HG03060 (cell line): ENCODE results near the gene SIK3.

Experiments used
- ATAC-seq: cut with Tn5 transposase; IDR thresholded peaks from one replicate; pipeline ENCODE4 v1.9.1; 2021; ENCODE audit warnings: low read depth, moderate number of reproducible peaks; ENCODE audit not compliant: unreplicated experiment

Gene SIK3

DNA sequence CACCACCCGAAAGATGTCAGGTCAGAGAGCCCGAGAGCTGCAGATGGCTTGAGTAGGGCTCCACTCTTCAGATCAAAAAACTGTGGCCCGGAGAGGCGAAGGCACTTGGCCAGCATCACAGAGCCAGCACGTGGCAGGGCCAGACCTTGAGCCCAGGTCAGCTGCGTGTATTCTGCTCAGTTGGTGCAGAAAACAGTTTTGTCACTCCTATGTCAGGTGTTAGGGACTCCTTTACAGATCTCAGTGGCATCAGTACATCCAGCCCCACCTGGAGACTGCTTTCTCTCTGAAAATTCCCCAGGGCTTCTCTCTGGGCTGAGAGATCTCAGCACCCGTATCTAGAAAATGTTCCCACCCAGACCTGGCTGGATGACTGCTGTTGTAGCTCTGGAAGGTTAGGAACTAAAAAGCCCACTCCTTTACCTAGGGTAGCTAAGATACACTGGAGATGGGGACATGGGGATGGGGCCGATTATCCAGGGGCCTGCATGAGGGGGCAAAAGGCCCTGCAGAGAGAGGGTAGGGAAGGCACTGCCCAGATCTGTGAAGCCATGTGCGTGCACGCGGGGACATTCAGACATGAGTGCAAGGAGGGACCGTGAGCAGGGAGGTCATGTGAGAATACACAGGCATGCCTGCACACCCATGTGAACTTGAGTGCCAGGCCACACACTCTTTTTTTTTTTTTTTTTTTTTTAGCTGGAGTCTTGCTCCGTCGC, 264.3 kb downstream of the SIK3 start:
- no peak for ATAC-seq

DNA sequence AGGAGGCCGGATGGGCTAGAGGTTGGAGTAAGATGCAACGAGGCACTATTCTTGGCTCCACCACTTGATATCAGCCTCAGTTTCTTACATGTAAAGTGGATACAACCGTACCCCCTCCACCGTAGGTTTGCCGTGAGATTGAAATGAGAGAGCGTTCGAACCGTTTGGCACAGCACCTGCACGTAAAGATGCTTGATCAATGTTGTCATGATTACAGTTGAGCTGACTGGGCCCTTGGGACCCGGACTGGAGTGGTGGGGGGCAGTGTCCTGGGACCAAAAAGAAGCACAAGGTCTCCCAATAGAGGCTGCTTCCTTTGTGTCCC, 264.8 kb downstream of the SIK3 start:
- no peak for ATAC-seq

DNA sequence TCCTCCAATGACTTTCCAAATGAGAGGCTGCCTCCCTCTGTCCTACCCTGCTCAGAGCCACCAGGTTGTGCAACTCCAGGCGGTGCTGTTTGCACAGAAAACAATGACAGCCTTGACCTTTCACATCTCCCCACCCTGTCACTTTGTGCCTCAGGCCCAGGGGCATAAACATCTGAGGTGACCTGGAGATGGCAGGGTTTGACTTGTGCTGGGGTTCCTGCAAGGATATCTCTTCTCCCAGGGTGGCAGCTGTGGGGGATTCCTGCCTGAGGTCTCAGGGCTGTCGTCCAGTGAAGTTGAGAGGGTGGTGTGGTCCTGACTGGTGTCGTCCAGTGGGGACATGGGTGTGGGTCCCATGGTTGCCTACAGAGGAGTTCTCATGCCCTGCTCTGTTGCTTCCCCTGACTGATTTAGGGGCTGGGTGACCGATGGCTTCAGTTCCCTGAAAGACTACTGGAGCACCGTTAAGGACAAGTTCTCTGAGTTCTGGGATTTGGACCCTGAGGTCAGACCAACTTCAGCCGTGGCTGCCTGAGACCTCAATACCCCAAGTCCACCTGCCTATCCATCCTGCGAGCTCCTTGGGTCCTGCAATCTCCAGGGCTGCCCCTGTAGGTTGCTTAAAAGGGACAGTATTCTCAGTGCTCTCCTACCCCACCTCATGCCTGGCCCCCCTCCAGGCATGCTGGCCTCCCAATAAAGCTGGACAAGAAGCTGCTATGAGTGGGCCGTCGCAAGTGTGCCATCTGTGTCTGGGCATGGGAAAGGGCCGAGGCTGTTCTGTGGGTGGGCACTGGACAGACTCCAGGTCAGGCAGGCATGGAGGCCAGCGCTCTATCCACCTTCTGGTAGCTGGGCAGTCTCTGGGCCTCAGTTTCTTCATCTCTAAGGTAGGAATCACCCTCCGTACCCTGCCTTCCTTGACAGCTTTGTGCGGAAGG, 265.6 kb downstream of the SIK3 start:
- ATAC-seq = no peak

DNA sequence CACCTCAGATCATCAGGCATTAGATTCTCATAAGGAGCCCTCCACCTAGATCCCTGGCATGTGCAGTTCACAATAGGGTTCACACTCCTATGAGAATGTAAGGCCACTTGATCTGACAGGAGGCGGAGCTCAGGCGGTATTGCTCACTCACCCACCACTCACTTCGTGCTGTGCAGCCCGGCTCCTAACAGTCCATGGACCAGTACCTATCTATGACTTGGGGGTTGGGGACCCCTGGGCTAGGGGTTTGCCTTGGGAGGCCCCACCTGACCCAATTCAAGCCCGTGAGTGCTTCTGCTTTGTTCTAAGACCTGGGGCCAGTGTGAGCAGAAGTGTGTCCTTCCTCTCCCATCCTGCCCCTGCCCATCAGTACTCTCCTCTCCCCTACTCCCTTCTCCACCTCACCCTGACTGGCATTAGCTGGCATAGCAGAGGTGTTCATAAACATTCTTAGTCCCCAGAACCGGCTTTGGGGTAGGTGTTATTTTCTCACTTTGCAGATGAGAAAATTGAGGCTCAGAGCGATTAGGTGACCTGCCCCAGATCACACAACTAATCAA, 266.4 kb downstream of the SIK3 start:
- no peak for ATAC-seq

DNA sequence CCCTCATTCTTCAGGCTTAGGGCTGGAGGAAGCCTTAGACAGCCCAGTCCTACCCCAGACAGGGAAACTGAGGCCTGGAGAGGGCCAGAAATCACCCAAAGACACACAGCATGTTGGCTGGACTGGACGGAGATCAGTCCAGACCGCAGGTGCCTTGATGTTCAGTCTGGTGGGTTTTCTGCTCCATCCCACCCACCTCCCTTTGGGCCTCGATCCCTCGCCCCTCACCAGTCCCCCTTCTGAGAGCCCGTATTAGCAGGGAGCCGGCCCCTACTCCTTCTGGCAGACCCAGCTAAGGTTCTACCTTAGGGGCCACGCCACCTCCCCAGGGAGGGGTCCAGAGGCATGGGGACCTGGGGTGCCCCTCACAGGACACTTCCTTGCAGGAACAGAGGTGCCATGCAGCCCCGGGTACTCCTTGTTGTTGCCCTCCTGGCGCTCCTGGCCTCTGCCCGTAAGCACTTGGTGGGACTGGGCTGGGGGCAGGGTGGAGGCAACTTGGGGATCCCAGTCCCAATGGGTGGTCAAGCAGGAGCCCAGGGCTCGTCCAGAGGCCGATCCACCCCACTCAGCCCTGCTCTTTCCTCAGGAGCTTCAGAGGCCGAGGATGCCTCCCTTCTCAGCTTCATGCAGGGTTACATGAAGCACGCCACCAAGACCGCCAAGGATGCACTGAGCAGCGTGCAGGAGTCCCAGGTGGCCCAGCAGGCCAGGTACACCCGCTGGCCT, 267.9 kb downstream of the SIK3 start:
- no peak for ATAC-seq

DNA sequence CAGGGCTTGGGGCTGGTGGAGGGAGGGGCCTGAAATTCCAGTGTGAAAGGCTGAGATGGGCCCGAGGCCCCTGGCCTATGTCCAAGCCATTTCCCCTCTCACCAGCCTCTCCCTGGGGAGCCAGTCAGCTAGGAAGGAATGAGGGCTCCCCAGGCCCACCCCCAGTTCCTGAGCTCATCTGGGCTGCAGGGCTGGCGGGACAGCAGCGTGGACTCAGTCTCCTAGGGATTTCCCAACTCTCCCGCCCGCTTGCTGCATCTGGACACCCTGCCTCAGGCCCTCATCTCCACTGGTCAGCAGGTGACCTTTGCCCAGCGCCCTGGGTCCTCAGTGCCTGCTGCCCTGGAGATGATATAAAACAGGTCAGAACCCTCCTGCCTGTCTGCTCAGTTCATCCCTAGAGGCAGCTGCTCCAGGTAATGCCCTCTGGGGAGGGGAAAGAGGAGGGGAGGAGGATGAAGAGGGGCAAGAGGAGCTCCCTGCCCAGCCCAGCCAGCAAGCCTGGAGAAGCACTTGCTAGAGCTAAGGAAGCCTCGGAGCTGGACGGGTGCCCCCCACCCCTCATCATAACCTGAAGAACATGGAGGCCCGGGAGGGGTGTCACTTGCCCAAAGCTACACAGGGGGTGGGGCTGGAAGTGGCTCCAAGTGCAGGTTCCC, 268.6 kb downstream of the SIK3 start, which contains the start of gene APOC3:
TSS of gene APOC3 (plus strand) at position 383 of the 659 bp plus-strand sequence. CDS start 676 bp downstream, outside the sequence.
- ATAC-seq = no peak

DNA sequence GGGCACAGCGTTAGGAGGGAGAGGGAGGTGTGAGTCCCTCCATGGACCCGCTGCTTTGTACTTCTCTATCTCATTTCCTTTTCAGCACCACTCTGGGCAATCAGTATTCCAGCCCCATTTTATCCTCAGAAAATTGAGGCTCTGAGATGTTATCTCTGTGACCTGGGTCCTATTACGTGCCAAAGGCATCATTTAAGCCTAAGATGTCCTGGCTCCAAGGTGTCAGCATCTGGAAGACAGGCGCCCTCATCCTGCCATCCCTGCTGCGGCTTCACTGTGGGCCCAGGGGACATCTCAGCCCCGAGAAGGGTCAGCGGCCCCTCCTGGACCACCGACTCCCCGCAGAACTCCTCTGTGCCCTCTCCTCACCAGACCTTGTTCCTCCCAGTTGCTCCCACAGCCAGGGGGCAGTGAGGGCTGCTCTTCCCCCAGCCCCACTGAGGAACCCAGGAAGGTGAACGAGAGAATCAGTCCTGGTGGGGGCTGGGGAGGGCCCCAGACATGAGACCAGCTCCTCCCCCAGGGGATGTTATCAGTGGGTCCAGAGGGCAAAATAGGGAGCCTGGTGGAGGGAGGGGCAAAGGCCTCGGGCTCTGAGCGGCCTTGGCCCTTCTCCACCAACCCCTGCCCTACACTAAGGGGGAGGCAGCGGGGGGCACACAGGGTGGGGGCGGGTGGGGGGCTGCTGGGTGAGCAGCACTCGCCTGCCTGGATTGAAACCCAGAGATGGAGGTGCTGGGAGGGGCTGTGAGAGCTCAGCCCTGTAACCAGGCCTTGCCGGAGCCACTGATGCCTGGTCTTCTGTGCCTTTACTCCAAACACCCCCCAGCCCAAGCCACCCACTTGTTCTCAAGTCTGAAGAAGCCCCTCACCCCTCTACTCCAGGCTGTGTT, 269.4 kb downstream of the SIK3 start:
- no peak for ATAC-seq

DNA sequence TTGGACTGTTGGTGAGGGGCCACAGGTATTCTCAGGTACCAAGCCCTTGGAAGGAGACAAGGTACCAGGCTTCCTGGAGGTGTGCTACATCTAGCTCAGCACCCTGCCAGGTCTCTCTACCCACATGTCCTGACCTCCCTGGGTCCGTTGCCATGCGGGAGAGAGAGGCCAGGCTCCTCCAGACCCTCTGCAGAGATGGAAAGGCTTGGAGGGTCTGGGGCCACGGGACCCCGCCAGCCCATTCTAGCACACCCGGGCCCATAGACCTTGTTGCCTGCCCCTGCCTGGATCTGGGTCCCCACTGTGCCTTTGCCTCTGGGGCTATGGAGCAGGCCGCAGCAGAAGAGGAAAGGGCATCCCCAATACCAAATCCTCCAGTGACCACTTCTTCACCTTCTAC, 270.8 kb downstream of the SIK3 start:
- ATAC-seq = no peak

DNA sequence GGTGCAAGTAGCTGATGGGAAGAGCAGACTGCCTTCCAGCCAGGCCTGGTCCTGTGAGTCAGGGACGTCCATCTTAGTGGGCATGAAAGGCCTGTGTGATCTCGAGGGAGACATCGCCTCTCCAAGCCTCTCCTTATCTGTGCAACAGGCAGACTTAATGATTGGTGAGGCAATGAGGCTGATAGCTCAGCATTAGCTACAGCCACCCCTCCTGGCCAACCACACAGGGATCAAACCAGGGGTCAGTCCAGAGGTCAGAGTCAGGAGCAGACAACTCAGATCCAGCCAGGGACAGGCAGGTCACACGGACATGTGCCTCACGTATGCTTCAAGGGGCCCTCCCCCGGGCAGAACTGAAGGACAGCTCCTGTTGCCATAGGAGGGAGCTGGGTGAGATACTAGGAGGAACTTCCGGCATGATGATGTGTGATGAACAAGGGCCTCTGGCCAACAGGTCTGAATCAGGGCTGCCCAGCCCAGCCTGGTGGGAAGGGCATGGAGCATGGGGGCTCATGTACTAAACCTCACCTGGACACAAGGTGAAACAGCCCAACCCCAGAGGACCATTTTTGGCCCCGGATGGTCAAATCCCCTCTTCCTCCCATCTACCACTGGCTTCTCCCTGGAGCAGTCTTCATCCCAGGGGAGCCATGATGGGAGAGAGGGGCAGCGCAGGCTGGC, 271.3 kb downstream of the SIK3 start:
- ATAC-seq = no peak

DNA sequence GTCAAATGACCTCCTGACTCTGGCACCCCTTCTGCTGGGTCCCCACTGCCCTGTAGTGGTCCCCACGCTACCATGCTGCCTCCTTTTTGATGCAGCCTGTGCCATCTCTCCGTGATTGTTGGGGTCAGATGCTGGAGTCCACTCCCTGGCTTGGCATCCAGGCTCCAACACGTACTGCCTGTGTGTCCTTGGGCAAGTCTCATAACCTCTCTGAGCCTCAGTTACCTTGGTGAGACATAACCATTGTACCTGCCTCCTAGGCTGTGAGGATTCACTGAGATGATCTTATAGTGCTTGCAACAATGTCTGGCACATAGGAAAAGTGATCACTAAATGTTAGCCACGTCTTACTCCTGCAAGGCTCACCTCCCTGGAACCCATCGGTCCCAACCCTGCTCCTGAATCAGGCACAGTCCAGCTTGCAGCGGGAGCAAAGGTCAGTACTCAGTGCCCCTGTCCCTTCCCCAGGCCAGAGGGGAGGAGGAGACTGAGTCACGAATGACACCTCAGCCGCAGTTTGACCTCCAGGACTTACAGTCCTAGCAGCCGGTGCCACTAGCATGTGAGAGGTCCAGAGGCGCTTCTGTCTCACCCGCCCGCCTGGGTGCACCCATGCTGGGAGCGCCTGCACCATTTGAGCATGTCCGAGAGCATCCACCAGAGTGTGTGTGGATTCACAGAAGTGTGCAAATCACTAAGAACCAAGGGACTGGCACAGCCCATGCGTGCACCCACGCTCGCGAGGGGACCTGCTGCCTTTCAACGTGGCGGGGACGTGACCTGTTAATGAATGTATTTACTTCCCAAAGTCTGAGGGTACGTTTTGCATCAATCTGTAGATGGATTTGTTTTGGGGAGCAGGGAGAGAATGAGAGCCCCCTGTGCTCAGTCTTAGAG, 272.1 kb downstream of the SIK3 start:
- no peak for ATAC-seq

DNA sequence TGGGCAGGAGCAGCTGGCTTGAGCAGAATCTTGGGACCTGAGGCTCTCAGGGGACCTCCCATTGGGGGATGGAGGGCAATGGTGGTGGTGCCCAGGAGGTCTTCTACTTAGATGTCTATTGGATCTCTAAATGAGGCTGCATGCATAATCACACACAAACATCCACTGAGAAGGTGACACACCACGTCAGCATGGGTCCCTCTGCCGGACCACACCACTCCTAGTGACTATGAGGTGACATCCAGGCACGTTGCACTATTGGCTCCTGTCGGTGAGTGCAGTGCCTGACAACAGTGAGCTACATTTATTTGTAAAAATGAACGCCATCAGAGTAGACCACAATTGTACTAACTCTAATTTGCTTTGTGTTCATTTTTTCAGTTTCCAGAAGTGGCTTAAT, 272.8 kb downstream of the SIK3 start:
- ATAC-seq = no peak

DNA sequence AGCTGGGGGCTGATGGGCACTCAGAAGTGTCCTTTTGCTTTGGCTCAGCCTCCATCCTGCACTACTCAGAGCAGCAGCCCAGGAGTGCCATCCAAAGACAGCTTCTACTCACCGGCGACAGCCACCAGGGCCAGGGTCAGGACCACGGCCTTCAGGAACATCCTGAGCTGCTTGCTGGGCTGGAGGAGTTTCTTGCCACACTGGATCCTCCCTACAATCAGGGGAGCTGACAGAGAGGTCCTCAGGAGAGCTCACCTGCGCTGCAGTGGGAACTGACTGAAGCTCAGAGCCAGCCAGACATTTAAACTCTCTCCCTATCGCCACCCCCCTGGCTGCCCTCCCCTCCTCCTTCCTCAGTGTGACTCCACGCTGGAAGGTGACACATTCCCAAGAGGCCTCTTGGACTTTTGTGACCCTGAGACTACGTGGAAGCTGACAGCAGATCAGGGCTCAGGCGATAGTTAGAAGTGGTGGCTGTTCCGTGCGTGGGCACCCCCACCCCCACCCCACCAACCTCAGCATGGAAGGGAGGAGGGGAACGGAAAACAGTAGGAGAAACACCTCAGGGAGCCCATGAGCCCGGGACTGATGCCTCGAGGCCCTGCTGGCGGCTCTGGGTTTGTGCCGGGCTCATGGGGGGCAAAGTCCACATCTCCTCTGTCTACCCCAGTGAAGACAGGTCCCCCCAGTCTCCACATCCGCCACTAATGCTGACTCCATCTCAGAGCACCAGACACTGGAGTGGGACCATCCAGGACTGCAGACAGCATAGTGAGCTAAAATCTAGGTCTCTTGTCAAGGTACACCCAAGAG, 275.0 kb downstream of the SIK3 start, which contains the start of gene APOA4:
TSS of gene APOA4 (minus strand) at position 274 of the 813 bp plus-strand sequence. CDS start at position 161, 113 bp downstream.
- ATAC-seq = no peak

DNA sequence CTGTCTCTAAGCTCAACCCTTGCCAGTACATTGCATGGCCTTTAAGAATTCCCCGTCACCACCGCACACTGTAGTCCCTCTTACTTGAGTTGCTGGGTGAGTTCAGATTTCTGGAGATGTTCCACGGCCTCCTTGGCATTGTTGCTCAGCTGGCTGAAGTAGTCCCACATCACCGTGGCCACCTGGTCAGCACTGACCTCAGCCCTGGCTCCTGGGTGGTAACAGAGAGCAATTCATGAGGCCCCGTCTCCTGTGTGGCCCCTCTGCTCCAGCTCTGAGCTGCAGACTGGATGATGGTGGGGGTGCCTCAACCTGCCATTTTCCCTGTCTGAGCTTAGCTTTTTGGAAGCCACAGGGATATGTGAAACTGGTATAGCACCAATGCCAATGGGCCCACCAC, 275.7 kb downstream of the SIK3 start:
- ATAC-seq = no peak

DNA sequence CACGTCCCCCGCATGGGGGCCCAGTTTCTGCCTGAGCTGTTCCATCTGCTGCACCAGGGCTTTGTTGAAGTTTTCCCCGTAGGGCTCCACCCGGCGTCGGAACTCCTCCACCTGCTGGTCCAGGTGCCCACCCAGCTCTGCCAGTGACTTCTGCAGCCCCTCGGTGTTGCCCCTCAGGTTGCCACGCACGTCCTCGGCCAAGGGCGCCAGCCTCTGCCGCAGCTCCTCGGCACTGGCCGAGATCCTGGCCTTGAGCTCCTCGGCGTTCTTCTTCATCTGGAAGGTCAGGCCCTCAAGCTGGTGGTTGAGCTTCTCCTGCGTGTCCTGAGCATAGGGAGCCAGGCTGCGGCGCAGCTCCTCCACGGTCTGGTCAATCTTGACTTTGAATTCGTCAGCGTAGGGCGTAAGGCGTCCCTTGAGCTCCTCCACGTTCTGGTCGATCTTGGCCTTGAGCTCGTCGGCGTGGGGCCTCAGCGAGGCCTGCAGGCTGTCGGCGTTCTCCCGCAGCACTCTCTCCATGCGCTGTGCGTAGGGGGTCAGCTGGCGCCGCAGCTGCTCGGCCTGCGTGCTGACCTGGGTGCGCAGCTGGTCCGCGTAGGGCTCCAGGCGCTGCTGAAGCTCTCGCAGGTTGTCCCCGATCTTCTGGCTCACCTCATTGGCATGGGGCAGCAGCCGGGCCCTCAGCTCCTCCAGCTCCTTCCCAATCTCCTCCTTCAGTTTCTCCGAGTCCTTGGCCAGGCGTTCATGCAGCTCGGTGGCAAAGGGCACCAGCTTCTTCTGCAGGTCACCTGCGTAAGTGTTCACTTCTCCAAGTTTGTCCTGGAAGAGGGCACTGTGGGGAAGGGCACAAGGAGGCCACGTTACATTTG, 276.9 kb downstream of the SIK3 start:
- ATAC-seq = no peak

DNA sequence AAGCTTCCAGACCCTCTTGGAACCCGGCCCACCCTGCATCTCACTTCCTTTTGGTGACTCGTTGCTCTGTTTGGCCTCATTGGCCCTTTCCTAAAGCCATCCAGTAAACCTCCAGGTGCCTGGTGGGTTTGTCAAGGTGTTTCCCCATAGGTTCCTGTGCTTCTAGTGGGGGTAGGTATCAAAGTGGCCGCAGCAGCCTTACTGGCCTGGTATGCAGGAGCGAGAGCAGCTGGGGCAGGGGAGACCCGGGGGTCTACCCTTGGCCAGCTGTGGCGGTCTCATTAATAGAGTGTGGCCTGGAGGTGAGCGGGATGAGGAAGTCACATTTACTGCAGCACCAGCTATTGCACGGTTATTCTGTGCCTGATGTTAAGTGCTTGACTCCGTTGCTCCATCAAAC, 279.2 kb downstream of the SIK3 start:
- no peak for ATAC-seq

DNA sequence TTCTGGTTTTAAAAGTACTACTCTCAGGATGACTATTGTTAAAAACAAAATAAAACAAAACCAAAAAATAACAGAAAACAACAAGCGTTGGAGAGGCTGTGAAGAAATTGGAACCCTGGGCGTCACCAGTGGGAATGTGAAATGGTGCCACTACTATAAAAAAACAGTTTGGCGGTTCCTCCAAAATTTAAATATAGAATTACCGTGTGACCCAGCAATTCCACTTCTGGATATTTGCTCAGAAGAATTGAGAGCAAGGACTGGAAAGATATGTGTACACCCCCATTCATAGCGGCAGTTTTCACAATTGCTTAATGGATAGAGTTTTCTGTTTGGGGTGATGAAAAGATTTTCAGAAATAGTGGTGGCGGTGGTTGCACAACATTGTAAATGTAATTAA, 283.7 kb downstream of the SIK3 start:
- no peak for ATAC-seq
